ENCODE data around the gene ERCC1.
"Not testable (repeated sequence)": the region's sequence is repeated elsewhere in the genome, so short reads cannot be mapped to it uniquely, and the experiment has no call there.

ERCC1 gene

GRCh38 chr19:45429896-45430295 lies 6.2 kb upstream of the ERCC1 start:
- DNase-seq (ENCODE audit: low spot score), result not testable (repeated sequence)

DNA sequence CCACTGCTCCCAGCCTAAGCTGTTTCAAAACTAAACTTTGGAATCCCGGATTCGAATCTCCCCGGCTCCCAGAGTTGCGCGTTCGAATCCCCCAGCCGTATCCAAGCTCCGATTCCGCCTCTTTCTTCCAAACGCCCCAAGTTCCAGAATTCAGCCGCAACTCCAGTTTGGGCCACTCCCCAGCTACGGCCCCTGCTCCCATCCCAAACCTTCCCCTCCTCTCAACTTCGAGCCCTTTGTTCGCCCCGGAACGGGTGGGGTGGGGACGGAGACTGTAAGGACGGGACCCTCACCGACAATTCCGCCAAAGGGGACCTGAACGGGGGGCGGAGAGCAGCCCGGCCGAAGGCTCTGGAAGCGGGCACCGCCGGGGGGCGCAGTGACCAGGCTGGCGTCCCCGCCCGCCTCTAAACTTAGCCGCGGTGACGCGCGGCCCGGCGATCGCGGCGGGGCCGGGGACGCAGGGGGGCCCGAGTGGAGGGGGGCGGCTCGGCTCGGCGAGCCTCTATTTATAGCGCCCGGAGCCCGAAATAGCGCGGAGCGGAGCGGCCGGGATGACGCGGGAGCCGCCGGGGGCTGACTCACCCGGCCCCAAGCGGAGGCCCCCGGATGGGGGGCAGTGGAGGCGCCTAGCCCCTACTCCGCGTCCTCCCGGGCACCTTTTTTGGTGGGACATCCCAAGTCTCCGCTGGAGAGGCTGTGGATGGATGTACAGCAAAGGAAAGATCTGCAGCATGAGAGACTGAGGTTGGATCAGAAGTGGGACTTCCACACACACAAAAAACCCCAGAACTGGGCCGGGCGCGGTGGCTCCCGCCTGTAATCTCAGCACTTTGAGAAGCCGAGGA lies 4.9 kb upstream of the ERCC1 start:
- no peak for DNase-seq (ENCODE audit: low spot score)

- no peak for DNase-seq (ENCODE audit: low spot score)
These were observed 708 bp upstream of the ERCC1 start for GRCh38 chr19:45424191-45425058.

GRCh38 chr19:45423033-45423588 lies 606 bp downstream of the ERCC1 start:
- no peak for DNase-seq (ENCODE audit: low spot score)

GRCh38 chr19:45421947-45422498 lies 1.7 kb downstream of the ERCC1 start:
- no peak for DNase-seq (ENCODE audit: low spot score)

DNA sequence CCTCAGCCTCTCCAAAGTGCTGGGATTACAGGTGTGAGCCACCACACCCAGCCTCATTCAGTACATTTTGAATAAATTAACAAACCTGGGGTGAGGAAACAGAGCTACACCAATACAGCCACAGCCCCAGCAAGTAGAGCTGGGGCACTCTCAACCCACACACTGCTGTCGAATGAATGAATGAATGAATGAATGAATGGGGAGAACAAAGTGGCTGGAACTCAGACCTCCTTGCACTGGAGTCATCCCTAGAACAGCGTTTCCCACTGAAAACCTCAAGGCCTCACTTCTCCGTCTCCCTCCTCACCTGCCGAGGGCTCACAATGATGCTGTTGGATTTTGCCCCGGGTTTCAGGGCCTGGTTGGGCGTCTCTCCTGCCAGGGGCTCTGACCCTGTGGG lies 2.8 kb downstream of the ERCC1 start:
- DNase-seq (ENCODE audit: low spot score), result no peak

- DNase-seq (ENCODE audit: low spot score), result no peak
These were observed 3.4 kb downstream of the ERCC1 start for GRCh38 chr19:45420356-45420755.

DNA sequence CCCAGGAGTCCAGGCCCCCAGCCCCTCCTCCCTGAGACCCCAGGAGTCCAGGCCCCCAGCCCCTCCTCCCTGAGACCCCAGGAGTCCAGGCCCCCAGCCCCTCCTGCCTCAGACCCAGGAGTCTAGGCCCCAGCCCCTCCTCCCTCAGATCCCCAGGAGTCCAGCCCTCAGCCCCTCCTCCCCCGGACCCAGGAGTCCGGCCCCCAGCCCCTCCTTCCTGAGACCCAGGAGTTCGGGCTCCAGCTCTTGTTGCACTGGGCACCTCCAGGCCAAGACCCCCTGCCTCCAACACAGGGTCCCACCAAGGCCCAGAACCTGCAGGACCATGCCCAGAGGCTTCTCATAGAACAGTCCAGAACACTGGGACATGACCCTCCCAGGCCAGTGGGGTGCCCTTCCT lies 3.8 kb downstream of the ERCC1 start:
- DNase-seq (ENCODE audit: low spot score), result no peak

GRCh38 chr19:45419396-45419795 lies 4.3 kb downstream of the ERCC1 start:
- peak; percentile 74 for DNase-seq (ENCODE audit: low spot score)

DNA sequence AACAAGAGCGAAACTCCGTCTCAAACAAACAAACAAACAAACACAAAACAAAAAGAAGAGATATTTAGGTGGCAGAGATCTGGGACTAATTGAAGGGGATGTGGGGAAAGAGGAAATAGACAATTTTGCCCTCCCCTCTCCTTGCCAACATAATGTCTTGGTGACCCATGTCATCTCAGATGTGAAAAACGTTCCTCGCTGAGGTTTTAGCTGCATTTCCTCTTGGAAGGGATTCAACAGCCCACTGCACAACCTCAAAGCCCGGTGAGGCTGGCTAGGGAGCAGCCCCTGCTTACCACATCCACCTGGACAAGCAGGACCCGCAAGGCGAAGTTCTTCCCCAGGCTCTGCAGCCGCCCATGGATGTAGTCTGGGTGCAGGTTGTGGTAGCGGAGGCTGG lies 4.9 kb downstream of the ERCC1 start:
- DNase-seq (ENCODE audit: low spot score), result no peak

- no peak for DNase-seq (ENCODE audit: low spot score)
These were observed 6.6 kb downstream of the ERCC1 start for GRCh38 chr19:45417151-45417550.

DNA sequence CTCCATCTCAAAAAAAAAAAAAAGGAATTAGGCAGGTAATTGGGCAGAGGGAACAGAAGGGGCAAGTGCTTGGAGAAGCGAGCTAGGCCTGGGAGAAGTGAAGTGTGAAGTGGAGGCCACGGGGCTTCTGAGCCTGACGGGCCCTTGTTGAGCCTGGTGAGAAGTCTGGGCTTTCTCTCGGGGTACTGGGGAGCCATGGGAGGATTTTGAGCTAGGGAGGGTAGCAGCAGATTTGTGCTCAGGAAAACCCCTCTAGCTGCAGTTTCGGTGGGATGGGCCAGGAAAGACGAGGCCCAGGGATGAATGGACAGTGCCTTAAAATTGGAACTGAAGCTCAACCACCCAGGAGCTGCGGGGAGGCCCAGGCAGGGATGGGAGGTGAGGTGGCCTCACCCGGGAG lies 9.2 kb downstream of the ERCC1 start:
- no peak for DNase-seq (ENCODE audit: low spot score)

GRCh38 chr19:45413497-45413896 lies 10.2 kb downstream of the ERCC1 start:
- DNase-seq (ENCODE audit: low spot score), result no peak

- not testable (repeated sequence) for DNase-seq (ENCODE audit: low spot score)
These were observed 13.4 kb downstream of the ERCC1 start for GRCh38 chr19:45410330-45410729.

- no peak for DNase-seq (ENCODE audit: low spot score)
These were observed 14.2 kb downstream of the ERCC1 start for GRCh38 chr19:45409557-45409920.

- DNase-seq (ENCODE audit: low spot score), result no peak
These were observed 14.7 kb downstream of the ERCC1 start for GRCh38 chr19:45408830-45409556.

DNA sequence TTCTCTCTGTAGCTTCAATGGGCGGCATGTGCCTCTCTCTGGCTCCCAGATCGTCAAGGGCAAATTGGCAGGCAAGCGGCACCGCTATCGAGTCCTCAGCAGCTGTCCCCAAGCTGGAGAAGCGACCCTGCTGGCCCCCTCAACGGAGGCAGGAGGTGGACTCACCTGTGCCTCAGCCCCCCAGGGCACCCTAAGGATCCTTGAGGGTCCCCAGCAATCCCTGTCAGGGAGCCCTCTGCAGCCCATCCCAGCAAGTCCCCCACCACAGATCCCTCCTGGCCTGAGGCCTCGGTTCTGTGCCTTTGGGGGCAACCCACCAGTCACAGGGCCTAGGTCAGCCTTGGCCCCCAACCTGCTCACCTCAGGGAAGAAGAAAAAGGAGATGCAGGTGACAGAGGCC lies 15.6 kb downstream of the ERCC1 start:
- no peak for DNase-seq (ENCODE audit: low spot score)

DNA sequence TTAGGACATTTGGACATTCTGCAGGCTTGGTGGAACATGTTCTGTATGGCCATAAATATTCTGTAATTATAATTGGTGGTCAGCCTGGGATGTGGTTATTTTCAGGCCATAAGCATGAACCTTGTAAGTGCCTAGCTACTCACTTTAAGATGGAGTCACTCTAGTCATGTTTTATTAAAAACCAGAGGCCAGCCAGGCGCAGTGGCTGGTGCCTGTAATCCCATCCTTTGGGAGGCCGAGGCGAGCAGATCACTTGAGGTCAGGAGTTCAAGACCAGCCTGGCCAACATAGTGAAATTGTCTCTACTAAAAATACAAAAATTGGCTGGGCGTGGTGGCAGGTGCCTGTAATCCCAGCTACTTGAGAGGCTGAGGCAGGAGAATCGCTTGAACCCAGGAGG lies 16.1 kb downstream of the ERCC1 start:
- not testable (repeated sequence) for DNase-seq (ENCODE audit: low spot score)

- no peak for DNase-seq (ENCODE audit: low spot score)
These were observed 16.7 kb downstream of the ERCC1 start for GRCh38 chr19:45407091-45407375.

DNA sequence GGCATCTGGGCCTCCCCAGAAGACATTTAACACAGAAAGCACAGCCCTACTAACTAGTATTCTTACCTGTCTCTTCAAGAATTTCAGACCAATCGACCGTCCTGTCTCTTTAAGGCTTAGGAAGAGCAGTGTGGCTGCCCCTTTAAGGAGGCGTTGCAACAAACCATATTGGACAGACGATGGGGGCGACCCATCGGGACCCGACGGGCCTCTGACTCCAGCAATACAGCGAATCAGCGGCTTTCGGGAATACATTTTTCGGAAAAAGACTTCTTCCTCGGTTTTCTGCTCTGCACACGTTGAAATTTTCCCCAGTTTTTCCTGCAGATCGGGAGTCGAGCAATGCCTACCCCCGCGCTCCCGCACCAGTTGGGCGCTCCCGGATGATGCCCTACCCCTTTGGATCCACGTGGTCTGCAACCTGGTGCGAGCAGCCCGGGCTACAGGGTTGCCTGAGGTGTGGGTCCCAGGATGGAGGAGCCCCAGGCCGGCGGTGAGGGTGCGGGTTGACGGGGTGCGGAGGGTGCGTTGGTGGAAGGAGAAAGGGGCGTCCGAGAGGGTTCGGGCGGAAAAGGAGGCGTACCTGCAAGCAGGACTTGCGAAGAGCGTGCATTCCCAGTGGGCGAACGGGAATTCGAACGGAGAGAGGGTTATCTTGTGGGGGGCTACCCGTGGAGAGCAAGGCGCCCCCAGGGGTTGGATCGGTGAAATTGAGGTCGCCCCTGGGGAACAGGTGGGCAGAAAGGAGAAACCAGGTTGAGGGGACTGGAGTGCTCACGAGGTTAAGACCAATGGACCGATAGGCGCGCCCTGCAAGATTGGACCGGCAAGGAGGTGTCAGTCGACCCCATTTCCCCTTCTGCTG lies 17.3 kb downstream of the ERCC1 start, which contains the start of gene POLR1G:
POLR1G (plus strand) TSS at position 419 of the 865 bp plus-strand sequence; CDS start at position 472, 53 bp downstream.
- peak; percentile 94 for DNase-seq (ENCODE audit: low spot score)

Data from pons (tissue), 1 donor.